Upper lobe of right lung (tissue), 1 donor: ENCODE data around the gene ERC2. TPM values are rescaled to one million over a fixed set of nuclear protein-coding genes. Genes with fewer than 3 reads are reported as not detected.

Experiments used
- ATAC-seq: fragments of 200-7000 bp; cut with Tn5 transposase; one replicate; pipeline ENCODE4 v1.9.1; 2020; ENCODE audit warnings: mild to moderate bottlenecking, moderate library complexity
- DNase-seq: peaks from one replicate; pipeline ENCODE4 v3.0.0-alpha.2; 2020
- H3K27ac ChIP-seq: fragments of 200-600 bp; one replicate; pipeline ENCODE4 v1.8.0; 2022
- H3K27me3 ChIP-seq: fragments of 200-600 bp; one replicate; pipeline ENCODE4 v1.8.0; 2022; ENCODE audit warnings: mild to moderate bottlenecking
- H3K36me3 ChIP-seq: fragments of 200-600 bp; one replicate; pipeline ENCODE4 v1.8.0; 2022
- H3K4me1 ChIP-seq: fragments of 200-600 bp; one replicate; pipeline ENCODE4 v1.8.0; 2022
- H3K4me3 ChIP-seq: fragments of 200-600 bp; one replicate; pipeline ENCODE4 v1.8.0; 2022; ENCODE audit warnings: mild to moderate bottlenecking
- H3K9me3 ChIP-seq: fragments of 200-600 bp; one replicate; pipeline ENCODE4 v1.8.0; 2022
- CTCF ChIP-seq: fragments of 200-600 bp; IDR thresholded peaks from one replicate; pipeline ENCODE4 v1.8.0; 2022; ENCODE audit warnings: antibody characterized with exemption
- intact Hi-C: fragments of 100-400 bp; cut with DNase I; formaldehyde crosslinking; loops from one replicate; pipeline ENCODE4 v1.11.0; 2022
- total RNA-seq: library from RNA; stranded (reverse); fragmentation: NEBNext Ultra II Directional; extraction: Animal tissue kit (Norgen Biotek cat#: 25700); gene quantifications from one replicate; pipeline ENCODE4 v1.2.1, GENCODE V29; 2021
- donor health status: DM: no; HTN: yes; CAD: no; lungs with severe emphysema.

ERC2 gene
- total RNA-seq, 1 donor from 2014 or later: 1.4 TPM

- H3K4me3 ChIP-seq: no peak overlapping the region
- no peaks in the 10 kb centered on the region for H3K27me3 ChIP-seq
- intact Hi-C loops: no loop called here
- DNase-seq (no peak), ATAC-seq (no peak)
- TF ChIP-seq CTCF: no peak
- H3K27ac ChIP-seq: no peak overlapping the region
- H3K4me1 ChIP-seq: peaks cover 8% of the 10 kb centered on the region
- no peaks in the 10 kb centered on the region for H3K36me3 ChIP-seq
- no peaks in the 10 kb centered on the region for H3K9me3 ChIP-seq
Measured at GRCh38 chr3:55797084-55797483, 671.2 kb downstream of the ERC2 start.

GRCh38 chr3:55796533-55796932 lies 671.7 kb downstream of the ERC2 start:
- DNase-seq (no peak), ATAC-seq (no peak)
- Histone ChIP-seq H3K9me3 (no peaks in the 10 kb centered on the region), H3K27me3 (no peaks in the 10 kb centered on the region), H3K4me3 (no peak overlapping the region), H3K4me1 (peaks cover 8% of the 10 kb centered on the region), H3K27ac (no peak overlapping the region), H3K36me3 (no peaks in the 10 kb centered on the region)
- intact Hi-C loops: no loop called here
- no peak for TF ChIP-seq CTCF

- Histone ChIP-seq H3K27ac (no peak overlapping the region), H3K9me3 (no peaks in the 10 kb centered on the region), H3K4me1 (peaks cover 8% of the 10 kb centered on the region), H3K36me3 (no peaks in the 10 kb centered on the region), H3K4me3 (no peak overlapping the region), H3K27me3 (no peaks in the 10 kb centered on the region)
- intact Hi-C loops: no loop called here
- DNase-seq: no peak
- ATAC-seq: peak; percentile 78
- no peak for TF ChIP-seq CTCF
Measured at GRCh38 chr3:55795746-55796145, 672.5 kb downstream of the ERC2 start.

- ATAC-seq (no peak), DNase-seq (no peak)
- no peaks in the 10 kb centered on the region for H3K36me3 ChIP-seq
- H3K4me3 ChIP-seq: no peak overlapping the region
- intact Hi-C loops: no loop called here
- no peaks in the 10 kb centered on the region for H3K27me3 ChIP-seq
- no peak for TF ChIP-seq CTCF
- no peak overlapping the region for H3K27ac ChIP-seq
- no peaks in the 10 kb centered on the region for H3K9me3 ChIP-seq
- H3K4me1 ChIP-seq: peaks cover 8% of the 10 kb centered on the region
Measured at GRCh38 chr3:55795296-55795695, 673.0 kb downstream of the ERC2 start.

GRCh38 chr3:55792742-55793141 lies 675.5 kb downstream of the ERC2 start:
- Histone ChIP-seq H3K4me3 (no peak overlapping the region), H3K27ac (no peak overlapping the region)
- ATAC-seq: no peak

More at GRCh38 chr3:55792742-55793141, 675.5 kb downstream of the ERC2 start:
- no peak for TF ChIP-seq CTCF
- intact Hi-C loops: no loop called here
- Histone ChIP-seq H3K4me1 (peaks cover 8% of the 10 kb centered on the region), H3K36me3 (no peaks in the 10 kb centered on the region), H3K27me3 (no peaks in the 10 kb centered on the region), H3K9me3 (no peaks in the 10 kb centered on the region)
- DNase-seq: no peak
